HG03103 (cell line): ENCODE measurements around the gene MFNG.

Experiments used
- ATAC-seq: cut with Tn5 transposase; IDR thresholded peaks from one replicate; pipeline ENCODE4 v1.9.1; 2021; ENCODE audit warnings: low read depth; ENCODE audit not compliant: unreplicated experiment

MFNG gene

DNA sequence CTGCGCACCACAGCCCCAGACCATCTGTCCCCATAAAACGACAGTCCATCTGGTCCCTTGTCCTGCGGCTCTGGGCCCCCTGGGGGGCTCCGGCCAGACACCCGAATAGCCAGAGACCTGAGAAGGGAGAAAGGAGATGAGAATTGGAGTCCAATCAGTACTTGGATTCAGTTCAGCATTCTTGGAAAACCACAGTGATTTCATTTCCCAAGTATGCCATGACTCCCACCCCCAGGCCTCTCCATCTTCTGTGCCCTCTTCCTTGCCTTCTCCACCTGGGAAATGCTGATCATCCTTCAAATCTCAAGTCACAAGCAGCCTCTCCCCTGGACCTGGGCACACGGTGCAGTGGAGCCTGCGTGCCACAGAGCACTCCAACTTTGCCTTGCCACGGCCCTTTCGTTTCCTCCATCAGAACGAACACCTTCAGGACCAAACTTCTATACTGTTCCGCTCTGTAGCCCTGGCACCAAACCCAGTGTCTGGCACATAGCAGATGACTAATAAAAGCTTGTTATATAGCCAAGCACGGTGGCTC, 10.9 kb upstream of the MFNG start:
- no peak for ATAC-seq

DNA sequence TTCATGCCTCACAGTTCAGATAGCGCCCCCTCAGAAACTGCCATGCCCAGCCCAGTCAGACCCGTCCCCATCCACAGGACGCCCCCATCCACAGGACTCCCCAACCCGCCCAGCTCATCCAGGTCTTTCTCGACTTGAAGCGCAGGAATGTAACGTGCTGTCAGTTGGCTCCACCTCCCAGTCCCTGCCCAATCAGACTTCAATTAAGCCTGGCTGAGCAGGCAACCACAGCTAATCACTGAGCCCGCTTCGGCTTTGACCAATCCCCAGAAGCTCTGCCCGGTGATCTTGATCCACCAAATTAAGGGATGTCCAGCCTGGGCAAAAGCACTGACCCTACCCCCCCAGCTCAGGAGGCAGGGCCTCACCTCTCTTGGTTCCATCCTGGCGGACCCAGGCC, 10.5 kb upstream of the MFNG start:
- no peak for ATAC-seq

DNA sequence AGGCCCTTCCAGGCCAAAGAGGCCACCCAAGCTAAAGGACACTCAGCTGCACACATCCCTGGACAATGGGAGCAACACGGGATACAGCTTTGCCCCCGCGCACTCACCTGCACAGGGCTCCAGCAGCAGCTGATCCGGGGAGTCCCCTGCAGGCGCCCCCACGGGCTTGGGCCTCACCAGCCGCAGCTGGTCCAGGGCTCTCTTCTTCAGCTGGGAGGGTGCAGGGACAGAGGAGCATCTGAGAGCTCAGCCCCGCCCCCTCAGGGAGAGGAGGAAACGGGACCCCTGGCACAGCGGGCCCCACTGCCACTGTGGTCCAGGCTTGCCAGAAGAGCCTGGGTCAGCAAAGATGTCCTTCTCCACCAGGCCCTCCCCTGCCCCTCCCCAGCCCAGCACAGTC, 7.8 kb upstream of the MFNG start:
- no peak for ATAC-seq

DNA sequence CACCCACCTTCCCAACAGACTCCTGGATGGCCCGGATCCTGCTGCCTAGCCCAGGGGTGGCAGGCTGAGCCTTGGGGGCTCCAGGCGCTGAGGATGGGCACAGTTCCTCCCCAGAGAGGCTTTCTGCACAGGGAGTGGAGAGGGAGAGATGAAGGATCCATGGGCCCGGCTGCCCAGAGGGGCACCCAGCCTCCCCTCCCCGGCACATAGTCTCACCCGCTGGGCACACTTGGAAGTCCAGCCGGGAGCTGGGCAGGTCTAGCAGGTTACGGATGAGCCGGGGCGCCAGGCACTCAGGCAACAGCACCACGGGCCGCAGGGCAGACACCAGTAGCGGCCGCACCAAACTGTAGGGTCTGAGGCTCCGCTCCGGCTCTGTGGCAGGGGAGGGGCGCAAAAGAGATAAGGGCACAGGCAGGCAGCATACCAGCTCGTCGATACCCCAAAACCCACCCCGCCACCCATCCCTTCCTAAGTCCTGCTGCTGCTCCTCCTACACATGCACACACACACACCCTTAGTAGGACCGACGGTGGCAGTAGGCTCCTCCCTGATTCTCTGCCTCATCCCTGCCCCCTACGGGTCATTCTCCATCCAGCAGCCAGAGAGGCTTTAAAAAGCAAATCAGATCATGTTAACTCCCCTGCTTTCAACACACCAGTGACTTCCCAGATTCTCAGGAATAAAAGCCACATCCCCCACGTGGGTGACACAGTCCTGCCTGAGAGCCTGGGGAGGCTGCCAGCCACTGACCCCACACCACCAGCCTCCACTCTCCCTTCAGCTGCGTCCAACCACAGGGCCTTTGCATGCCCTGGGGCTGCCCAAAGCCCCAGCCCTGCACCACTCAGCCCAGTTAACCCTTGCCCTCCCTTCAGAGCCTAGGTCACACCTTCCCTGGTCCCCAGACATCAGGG, 6.5 kb upstream of the MFNG start:
- no peak for ATAC-seq

DNA sequence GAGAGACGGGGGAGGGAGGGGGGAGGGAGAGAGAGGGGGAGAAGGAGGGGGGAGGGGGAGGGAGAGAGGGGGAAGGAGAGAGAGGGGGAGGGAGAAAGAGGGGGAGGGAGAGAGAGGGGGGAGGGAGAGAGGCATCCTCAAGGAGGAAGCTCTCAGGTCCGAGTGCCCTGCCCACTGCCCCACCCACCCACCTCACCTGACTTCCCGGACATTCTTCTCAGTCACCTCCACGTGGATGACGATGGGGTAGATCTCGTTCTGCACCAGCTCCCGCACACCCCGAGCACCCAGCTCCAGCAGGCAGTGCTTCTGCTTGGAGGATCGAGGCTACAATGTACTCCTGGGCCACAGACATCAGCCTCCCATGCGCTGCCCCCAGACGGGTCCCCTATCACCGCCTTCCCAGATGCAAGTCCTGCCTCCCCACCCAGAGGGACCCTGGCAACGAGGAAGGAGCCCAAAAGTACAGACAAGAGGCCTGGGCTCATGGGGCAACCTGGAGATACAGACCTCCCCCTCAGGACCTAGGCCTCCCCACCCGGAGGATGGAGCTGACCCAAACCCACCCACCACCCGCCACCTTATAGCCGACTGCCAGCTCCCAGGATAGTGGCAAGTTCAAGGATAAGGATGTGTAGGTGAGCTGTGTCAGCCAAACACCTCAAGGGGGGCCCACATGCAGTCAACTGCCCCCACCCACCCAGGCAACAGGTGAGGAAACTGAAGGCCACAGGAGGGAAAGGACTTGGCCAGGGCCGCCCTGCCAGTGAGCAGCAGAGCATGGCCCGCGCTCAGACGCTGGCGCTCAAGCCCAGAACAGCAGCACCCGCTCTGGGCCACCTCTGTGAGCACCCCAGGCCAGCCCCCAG, 5.6 kb upstream of the MFNG start:
- no peak for ATAC-seq

DNA sequence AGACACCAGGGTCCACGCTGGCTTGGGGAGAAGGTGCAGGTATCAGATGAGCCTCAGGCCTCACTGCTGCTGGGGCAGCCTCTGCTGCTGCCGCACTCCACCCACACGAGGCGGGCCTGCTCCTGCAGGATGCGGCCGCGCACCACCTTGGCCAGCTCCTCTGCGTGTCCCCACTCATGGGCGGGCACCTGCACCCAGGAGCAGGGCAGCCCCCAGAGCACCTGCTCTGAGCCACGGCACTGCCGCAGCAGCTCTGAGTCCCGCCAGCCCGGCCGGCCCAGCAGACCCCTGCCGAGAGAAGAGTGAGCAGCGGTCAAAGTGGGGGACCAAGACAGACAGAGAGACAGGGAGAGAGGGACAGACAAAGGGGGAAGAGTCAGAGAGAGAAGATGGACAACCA, 4.9 kb upstream of the MFNG start:
- ATAC-seq: no peak

DNA sequence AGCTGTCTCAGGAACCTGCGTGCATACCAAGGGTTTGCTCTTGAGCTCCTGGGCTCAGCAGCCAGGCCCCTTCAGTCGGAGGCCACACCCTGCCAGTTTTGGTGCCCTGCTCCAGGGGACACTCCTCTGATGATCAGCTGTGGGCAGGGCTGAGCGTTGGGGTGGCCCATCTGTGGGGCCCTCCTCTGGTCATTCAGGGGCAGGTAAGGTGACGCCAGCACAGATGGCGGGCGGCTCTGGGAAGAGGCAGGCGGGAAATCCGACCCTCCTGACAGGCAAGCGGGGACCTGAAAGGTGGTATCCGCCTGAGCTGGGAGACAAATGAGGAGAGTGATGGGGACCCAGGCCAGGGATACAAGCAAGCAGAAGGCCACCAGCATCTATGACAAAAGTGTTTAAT, 3.8 kb upstream of the MFNG start:
- ATAC-seq: no peak

DNA sequence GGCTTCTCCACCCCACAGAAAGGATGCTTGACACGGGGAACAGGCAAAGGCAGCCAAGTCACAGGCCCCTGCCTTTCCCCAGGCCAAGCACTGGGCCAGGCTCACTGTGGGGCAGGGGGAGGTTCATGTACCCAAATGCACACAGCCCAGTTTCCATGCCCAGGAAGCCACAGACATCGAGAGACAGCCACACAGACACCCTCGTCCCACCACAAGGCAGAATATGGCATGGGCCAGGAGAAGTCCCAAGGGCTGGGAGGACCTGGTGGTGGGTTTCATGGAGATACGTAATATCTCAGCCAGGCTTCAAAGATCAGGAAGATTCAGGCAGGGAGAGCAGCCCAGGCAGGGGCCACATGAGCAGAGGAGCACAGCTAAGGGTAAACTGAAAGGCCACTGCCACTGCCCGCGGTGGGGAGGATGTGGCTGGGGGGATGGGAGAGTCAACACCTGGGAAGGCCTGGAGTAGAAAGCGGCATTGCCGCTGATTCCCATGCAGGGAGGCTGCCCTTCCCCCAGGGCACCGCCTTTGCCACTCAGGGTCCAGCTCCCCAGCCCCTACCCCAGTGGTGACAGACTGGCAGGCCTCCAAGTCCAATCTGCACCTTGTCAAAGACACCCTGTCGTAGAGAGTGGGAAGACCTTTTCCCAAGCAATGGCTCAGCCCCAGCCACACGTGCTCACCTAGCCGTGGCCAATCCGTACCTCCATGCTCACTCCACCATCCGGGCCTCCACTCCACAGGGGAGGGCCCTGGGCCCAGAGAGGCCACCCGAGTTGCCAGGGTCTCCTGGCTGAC, 2.4 kb upstream of the MFNG start:
- ATAC-seq: no peak

DNA sequence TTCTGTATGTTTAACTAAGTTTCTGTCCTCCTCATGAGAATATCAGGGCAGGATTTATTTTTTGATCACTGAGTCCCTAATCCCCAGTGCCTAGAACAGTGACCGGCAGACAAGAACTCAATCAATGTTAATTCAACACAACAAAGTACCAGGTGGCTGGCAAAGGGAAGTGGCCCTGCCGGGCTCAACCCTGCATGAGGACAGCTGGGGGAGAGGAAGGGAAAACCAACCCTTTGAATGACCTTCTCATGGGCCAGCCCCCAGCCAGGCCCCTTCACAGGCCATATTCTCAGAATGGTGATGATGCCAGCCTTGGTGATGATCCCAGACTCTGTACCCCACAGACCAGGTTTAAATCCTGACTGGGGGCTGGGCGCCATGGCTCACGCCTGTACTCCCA, 1.4 kb upstream of the MFNG start:
- no peak for ATAC-seq

DNA sequence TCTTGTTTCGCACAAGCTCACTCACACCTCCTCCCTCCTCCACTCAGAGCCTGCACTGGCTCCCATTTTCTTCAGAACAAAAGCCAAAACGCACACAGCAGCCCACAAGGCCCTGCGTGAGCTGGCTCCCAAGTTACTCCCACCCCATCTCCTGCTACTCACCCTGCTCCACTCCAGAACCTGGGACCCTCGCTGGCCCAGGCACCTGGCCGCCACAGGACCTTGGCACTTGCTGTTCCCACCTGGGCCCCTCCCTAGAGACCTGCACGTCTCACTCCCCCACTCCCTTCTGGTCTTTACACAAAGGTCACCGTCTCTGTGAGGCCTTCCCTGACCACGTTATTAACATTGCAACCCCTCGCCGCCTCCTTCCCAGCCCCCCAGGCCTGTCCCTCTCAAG, 945 bp upstream of the MFNG start:
- ATAC-seq: no peak

DNA sequence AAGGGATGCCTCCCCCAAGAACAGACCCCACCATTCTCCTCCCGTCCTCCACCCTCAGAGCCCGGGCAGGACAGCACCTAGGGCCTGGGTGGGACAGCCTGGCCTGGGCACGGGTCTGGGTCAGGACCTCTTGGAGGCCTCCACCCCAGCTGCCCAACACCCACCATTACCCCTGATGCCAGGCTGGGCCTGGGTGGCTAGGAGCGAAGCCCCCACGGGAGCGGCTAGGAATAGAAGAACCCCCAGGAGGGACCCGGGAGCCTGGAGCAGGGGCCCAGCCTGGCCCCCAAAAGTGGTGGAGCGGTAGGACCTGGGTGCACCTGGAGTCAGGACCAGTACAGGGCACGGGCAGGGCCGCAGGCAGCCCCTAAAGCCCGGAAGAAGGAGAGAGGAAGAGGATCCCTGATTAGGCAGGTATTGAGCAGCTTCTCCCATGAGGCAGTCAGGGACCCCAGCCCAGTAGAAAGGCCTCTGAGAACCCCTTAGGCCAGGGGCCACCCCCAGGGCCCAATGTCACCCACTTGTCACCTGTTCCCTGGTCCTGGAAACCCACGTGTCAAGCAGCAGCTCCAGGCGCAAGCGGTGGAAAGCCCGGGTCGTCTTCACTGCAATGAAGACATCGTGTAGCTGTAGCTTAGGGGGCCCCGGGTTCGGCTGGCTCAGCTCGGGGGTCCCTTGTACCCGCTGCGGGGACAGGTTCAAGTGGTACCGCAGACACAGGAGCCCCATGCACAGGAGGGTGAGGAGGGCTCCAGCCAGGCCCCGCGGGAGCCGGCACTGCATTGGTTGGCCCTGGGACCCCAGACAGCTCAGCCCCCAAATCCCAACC, 575 bp downstream of the MFNG start:
- no peak for ATAC-seq

DNA sequence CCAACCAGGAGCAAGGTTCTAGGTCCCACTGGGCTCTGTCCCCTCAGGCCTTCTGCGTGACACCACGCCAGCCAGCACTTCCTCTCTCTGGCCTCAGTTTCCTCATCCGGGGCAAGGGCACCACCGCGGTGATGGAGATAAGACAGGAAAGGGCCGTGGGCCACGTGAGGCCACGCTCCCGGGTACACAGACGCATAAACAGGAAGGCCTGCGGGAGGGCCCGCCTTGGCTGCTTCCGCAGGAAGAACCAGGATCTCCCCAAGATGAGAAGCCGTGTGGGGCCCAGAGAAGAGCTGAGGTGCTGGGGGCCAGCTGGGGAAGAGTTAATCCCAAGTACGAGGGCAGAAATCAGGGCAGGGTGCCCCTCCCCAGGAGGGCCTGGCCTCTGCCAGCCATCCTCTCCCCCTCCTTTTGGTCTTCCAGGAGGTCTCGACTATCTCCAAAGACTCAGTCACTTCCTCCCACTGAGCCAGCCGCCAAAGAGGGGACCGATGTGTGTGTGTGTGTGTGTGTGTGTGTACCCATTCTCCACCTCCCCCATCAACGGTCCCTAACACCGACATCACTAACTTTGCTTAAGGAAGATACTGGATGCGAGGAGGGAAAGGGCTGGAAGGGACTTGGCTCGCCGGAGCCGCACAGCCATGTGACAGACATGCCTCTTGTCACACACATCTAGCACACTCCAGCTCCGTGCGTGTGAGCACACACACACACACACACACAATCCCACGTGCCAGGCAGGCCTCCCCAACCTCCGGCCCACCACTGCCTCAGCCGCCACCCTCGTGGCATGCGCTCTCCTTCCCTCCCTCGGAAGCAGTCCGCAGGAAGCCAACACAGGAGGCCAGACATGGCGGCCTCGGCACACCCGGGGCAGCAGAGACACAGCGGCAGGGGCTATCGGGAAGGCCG, 1.4 kb downstream of the MFNG start:
- no peak for ATAC-seq

DNA sequence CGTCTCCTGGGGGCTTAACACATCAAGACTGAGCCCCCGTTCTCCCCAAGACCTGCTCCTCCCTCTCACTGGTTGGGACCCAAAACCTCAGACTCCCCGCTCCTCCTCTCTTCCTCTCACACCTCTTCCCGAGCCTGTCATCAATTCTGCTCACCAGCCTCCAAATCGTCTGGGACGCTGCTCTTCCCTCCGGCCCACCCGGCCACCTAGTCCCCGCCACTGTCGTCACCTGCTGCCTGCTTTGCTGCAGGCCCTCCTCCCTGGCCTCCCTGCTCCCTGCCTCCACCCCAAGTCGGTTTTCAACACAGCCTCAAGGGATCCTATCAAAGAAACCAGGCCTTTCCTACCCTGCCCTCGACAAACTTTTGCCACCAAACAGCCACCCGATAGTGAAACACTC, 3.1 kb downstream of the MFNG start:
- ATAC-seq: no peak

DNA sequence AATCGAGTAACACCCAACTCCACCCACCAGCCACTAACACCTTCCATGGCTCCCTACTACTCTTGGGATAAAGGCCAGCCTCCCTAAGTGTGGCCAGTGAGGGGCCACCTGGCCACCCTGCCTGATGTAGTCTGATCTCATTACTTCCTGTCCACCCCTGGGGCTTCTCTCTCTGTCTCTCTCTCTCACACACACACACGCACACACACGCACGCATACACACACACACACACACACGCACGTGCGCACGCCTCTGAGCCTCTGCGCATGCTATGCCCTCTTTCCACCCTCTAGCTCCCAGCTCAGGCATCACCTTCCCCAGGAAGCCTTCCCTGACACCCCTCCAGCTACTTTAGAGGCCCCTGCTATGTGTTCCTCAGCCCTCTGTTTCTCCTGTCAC, 3.9 kb downstream of the MFNG start:
- no peak for ATAC-seq

DNA sequence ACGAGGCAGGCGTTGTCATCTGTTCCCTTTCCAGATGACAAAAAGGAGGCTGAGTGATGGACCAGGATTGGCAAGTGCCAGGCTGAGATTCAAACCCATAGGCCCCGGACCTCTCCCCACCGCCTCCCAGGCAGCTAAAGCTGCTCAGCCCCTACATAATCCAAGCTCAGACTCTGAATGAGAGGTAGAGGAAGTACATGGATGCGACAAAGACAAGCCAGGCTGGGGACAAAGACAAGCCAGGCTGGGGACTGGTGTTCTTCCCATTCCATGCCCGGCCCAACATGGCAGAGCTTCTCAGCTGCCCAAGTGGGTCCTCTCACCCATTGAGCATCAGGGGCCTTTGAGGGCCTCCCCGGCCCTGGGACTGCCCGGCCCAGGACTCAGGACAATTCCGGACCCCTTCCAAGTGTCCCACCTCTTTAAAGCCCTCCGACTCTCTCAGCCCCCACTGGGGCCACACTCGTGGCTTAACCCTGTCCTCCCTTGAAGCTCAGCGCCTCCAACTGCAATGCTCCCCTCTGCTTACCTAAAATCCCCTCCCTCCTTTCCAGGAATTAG, 4.8 kb downstream of the MFNG start:
- no peak for ATAC-seq

DNA sequence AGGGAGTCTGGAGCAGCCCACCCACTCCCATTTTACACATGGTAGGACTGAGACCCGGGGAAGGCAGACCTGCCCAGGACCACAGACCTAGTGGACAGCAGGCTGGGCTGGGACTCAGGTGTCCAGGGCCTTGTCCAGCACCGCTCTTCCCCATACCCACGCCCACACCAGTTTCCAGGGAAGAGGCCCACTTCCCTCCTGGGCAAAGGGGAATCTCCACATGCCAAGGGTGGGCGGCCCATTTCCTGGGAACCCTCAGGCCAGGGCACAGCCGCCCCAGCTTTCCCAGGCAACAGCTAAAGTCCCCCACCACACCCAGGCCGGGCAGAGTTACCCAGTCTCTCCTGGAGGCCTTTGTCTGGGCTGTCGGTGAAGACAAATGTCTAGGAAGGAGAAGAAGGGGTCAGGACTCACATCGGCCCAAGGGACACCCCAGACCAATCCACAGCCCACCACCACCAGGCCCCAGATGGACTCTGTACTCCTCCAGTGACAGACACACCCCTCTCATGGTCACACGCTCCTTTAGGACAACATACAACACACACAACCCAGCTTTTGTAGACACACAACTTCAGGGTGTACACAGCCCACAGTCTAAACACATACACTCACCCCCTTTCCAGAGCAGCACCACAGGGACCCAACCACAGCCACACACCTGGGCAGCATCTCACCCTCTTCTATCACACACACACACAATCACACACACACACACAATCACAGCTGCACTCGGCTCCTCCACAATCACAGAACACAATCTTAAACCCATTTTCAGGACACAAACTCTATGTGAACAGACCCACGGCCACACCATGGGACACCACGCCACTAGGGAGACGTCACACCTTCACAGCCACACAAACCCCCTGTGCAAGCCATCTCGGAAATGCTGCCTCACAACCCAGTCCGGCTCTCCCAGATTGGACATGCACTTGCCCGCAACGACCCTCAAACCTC, 5.5 kb downstream of the MFNG start:
- ATAC-seq: no peak

DNA sequence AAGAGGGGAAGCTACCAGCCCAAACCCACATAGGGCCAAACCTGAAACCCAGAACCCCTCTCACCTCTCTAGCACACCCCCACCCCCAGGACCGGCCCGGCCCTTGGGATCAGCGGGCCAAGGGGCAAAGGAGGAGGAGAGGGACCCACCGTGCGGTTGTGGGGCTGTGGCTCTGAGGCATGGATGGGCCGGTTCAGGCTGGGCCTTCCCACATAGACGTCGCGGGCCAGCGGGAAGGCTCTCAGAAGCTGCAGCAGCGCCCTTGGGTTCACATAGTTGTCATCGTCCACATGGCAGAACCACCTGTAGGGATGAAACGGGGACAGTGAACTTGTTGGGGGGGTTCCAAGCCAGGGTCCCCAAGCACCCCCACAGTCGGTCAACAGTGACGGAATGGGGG, 7.0 kb downstream of the MFNG start:
- no peak for ATAC-seq
